Cerebellar cortex (tissue), 1 donor: ENCODE results near the gene NLGN1.
"Not testable (repeated sequence)": the region's sequence is repeated elsewhere in the genome, so short reads cannot be mapped to it uniquely, and the experiment has no call there.

Source experiments
- DNase-seq: peaks from one replicate; pipeline ENCODE4 v3.0.0-alpha.2; 2015; ENCODE audit warnings: low spot score

The NLGN1 gene

GRCh38 chr3:174168538-174169254, 771.2 kb downstream of the NLGN1 start:
- DNase-seq = peak; percentile 63

- DNase-seq = no peak
Measured at GRCh38 chr3:174169736-174170135, 772.2 kb downstream of the NLGN1 start.

- no peak for DNase-seq
Measured at GRCh38 chr3:174170248-174170647, 772.7 kb downstream of the NLGN1 start.

- no peak for DNase-seq
Measured at GRCh38 chr3:174186377-174186989, 788.9 kb downstream of the NLGN1 start.

- DNase-seq = no peak
Measured at GRCh38 chr3:174191380-174191779, 793.8 kb downstream of the NLGN1 start.

GRCh38 chr3:174191895-174192294, 794.4 kb downstream of the NLGN1 start:
- DNase-seq = no peak

GRCh38 chr3:174192471-174192870, 794.9 kb downstream of the NLGN1 start:
- DNase-seq = no peak

- DNase-seq = no peak
Measured at GRCh38 chr3:174193604-174194003, 796.1 kb downstream of the NLGN1 start.

GRCh38 chr3:174197416-174197815, 799.9 kb downstream of the NLGN1 start:
- DNase-seq = no peak

GRCh38 chr3:174198199-174198598, 800.7 kb downstream of the NLGN1 start:
- no peak for DNase-seq

- no peak for DNase-seq
Measured at GRCh38 chr3:174199696-174200095, 802.2 kb downstream of the NLGN1 start.

GRCh38 chr3:174202116-174202515, 804.6 kb downstream of the NLGN1 start:
- DNase-seq = peak; percentile 69

- no peak for DNase-seq
Measured at GRCh38 chr3:174202561-174202960, 805.0 kb downstream of the NLGN1 start.

- DNase-seq = no peak
Measured at GRCh38 chr3:174204765-174205164, 807.2 kb downstream of the NLGN1 start.

- no peak for DNase-seq
Measured at GRCh38 chr3:174206607-174207192, 809.2 kb downstream of the NLGN1 start.

GRCh38 chr3:174208161-174208560, 810.6 kb downstream of the NLGN1 start:
- no peak for DNase-seq

GRCh38 chr3:174211896-174212295, 814.4 kb downstream of the NLGN1 start:
- DNase-seq = not testable (repeated sequence)

- DNase-seq = no peak
Measured at GRCh38 chr3:174215456-174215855, 817.9 kb downstream of the NLGN1 start.

- no peak for DNase-seq
Measured at GRCh38 chr3:174216019-174216418, 818.5 kb downstream of the NLGN1 start.

- DNase-seq = peak; percentile 63
Measured at GRCh38 chr3:174216946-174217718, 819.6 kb downstream of the NLGN1 start.

- DNase-seq = no peak
Measured at GRCh38 chr3:174218016-174218415, 820.5 kb downstream of the NLGN1 start.

- DNase-seq = no peak
Measured at GRCh38 chr3:174219738-174220137, 822.2 kb downstream of the NLGN1 start.
